Ishikawa (cell line): Measurements from ENCODE around the gene PSAP.
A peak's percentile ranks its signal among the peaks of the same experiment; 100 is the strongest.

Experiments used
- CEBPB ChIP-seq: IDR thresholded peaks from 2 replicates; pipeline ENCODE4 v1.6.1; 2012
- CREB1 ChIP-seq: IDR thresholded peaks from 2 replicates; pipeline ENCODE4 v1.6.1; 2012; ENCODE audit warnings: low read depth
- EGR1 ChIP-seq: IDR thresholded peaks from 2 replicates; pipeline ENCODE4 v1.6.1; 2012
- EP300 ChIP-seq: IDR thresholded peaks from 2 replicates; pipeline ENCODE4 v1.6.1; 2012; ENCODE audit warnings: borderline replicate concordance
- FOXM1 ChIP-seq: IDR thresholded peaks from 2 replicates; pipeline ENCODE4 v1.6.1; 2012; ENCODE audit warnings: low read depth, borderline replicate concordance
- MAX ChIP-seq: IDR thresholded peaks from 2 replicates; pipeline ENCODE4 v1.6.1; 2012
- NFIC ChIP-seq: IDR thresholded peaks from 2 replicates; pipeline ENCODE4 v1.6.1; 2012
- RAD21 ChIP-seq: IDR thresholded peaks from 2 replicates; pipeline ENCODE4 v1.6.1; 2012; ENCODE audit warnings: low read depth
- REST ChIP-seq: IDR thresholded peaks from 2 replicates; pipeline ENCODE4 v1.6.1; 2012; ENCODE audit warnings: low read depth, mild to moderate bottlenecking
- TAF1 ChIP-seq: IDR thresholded peaks from 2 replicates; pipeline ENCODE4 v1.6.1; 2012; ENCODE audit warnings: low read depth, mild to moderate bottlenecking
- TCF12 ChIP-seq: IDR thresholded peaks from 2 replicates; pipeline ENCODE4 v1.6.1; 2012; ENCODE audit warnings: low read depth
- TEAD4 ChIP-seq: IDR thresholded peaks from 2 replicates; pipeline ENCODE4 v1.6.1; 2012
- USF1 ChIP-seq: IDR thresholded peaks from 2 replicates; pipeline ENCODE4 v1.6.1; 2012
- YY1 ChIP-seq: IDR thresholded peaks from 2 replicates; pipeline ENCODE4 v1.6.1; 2012; ENCODE audit warnings: low read depth
- ZBTB7A ChIP-seq: IDR thresholded peaks from 2 replicates; pipeline ENCODE4 v1.6.1; 2012; ENCODE audit warnings: low read depth

The PSAP gene

DNA sequence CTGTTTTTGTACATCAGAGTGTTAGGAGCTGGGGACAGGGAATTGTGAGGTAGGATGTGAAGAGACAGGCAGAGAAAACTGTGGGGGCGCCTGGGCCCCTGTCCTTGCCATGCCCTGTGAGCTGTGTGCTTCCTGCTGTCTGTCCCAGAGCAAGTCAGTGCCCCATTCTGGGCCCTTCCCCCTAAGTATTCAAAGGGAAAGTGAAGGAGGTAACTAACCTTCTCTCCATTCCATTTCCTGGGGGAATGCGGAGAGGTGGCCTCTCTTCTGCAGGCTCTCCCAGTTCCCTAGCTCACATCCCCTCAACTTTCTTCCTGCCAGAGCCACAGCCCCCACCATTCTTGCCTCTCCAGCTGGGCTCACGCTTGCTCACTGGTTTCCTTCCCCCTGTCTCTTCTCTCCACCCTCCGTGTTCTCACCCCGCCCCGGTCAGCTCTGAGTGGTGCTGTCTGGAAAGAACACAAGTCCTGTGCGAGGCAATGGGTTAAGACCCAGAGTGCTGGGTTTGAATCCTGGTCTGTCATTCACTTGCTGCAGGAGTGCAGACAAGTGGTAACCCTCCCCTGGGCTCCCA, 68.0 kb downstream of the PSAP start:
- no peak for TF ChIP-seq CEBPB
- TF ChIP-seq EP300, result no peak
- TF ChIP-seq TEAD4, result no peak
- no peak for TF ChIP-seq ZBTB7A
- TF ChIP-seq TAF1, result no peak
- TF ChIP-seq RAD21, result no peak
- no peak for TF ChIP-seq FOXM1
- no peak for TF ChIP-seq MAX
- no peak for TF ChIP-seq CREB1
- TF ChIP-seq USF1, result no peak
- TF ChIP-seq NFIC, result no peak
- TF ChIP-seq TCF12, result no peak
- no peak for TF ChIP-seq REST
- no peak for TF ChIP-seq EGR1
- TF ChIP-seq YY1, result no peak

- TF ChIP-seq FOXM1, result no peak
- no peak for TF ChIP-seq CEBPB
- no peak for TF ChIP-seq RAD21
- no peak for TF ChIP-seq TAF1
- TF ChIP-seq NFIC, result no peak
- TF ChIP-seq YY1, result no peak
- TF ChIP-seq EGR1, result no peak
- TF ChIP-seq ZBTB7A, result no peak
- no peak for TF ChIP-seq REST
- TF ChIP-seq TCF12, result no peak
- no peak for TF ChIP-seq MAX
- TF ChIP-seq USF1, result no peak
- no peak for TF ChIP-seq EP300
- TF ChIP-seq TEAD4, result no peak
- no peak for TF ChIP-seq CREB1
Observed at GRCh38 chr10:71782221-71782916, 68.7 kb downstream of the PSAP start.

- TF ChIP-seq USF1 (no peak), NFIC (no peak), RAD21 (peak; percentile 31; the same call in 1 of the 2 replicates), TAF1 (no peak)
Observed at GRCh38 chr10:71780719-71781118, 70.3 kb downstream of the PSAP start.

DNA sequence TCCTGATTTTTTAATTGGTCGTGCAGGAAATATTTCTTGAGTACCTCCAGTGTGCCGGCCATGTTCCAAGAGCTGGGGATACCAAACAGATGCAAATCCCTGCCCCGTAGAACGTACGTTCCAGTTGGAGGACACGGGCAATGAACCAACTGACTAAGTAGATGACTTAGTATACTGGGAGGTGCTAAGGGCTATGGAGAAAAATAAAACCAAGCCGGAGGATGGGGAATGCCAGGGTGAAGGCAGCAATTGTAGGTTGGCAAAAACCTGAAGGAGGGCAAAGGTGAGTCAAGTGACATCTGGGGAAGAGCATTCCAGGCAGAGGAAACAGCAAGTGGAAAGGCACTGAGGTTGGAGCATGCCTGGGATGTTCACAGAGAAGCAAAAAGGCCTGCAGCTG, 70.9 kb downstream of the PSAP start:
- TF ChIP-seq TEAD4, result no peak
- TF ChIP-seq NFIC, result no peak
- TF ChIP-seq EP300, result no peak
- TF ChIP-seq REST, result no peak
- TF ChIP-seq ZBTB7A, result no peak
- no peak for TF ChIP-seq TCF12
- no peak for TF ChIP-seq TAF1
